ENCODE measurements around the gene ENTPD3.

GRCh38 chr3:40387001-40387894 lies at the start of gene ENTPD3:
- TF ChIP-seq CTCF (IDR thresholded peaks at IDR 0.05; ENCODE audit: insufficient read depth, low read length, poor library complexity, severe bottlenecking) = no peak
- TF ChIP-seq EZH2phosphoT487 (conservative IDR thresholded peaks at IDR 0.05; ENCODE audit: low read length) = no peak
